ENCODE results near the gene KCTD17.
"Not testable (repeated sequence)": the region's sequence is repeated elsewhere in the genome, so short reads cannot be mapped to it uniquely, and the experiment has no call there.

KCTD17 gene

GRCh38 chr22:37070334-37070733 is 18.8 kb downstream of the KCTD17 start:
- Histone ChIP-seq H3K9me2 (replicated peaks; ENCODE audit: low read depth, low read length) (no peaks in the 10 kb centered on the region), H3K36me3 (ENCODE audit: insufficient read depth, low read length) (no peaks in the 10 kb centered on the region), H4K20me1 (ENCODE audit: insufficient read depth, low read length, poor library complexity, severe bottlenecking) (no peaks in the 10 kb centered on the region), H3K4me3 (ENCODE audit: low read length, poor library complexity, severe bottlenecking) (no peak overlapping the region), H3K27me3 (ENCODE audit: insufficient read depth, low read length, poor library complexity, severe bottlenecking) (no peaks in the 10 kb centered on the region), H3F3A (ENCODE audit: low read depth) (no peaks in the 10 kb centered on the region), H3K4me1 (ENCODE audit: insufficient read depth, low read length, poor library complexity, severe bottlenecking) (no peaks in the 10 kb centered on the region), H3K9me3 (ENCODE audit: insufficient read depth, low read depth, low read length) (no peaks in the 10 kb centered on the region), H2AFZ (ENCODE audit: low read length) (no peak overlapping the region), H3K79me2 (ENCODE audit: insufficient read depth, low read length) (no peaks in the 10 kb centered on the region), H3K4me2 (ENCODE audit: low read depth, low read length, poor library complexity, severe bottlenecking) (no peak overlapping the region), H3K9ac (ENCODE audit: low read depth, low read length, poor library complexity, severe bottlenecking) (no peak overlapping the region)
- TF ChIP-seq CTCF (conservative IDR thresholded peaks at IDR 0.05; ENCODE audit: low read length) (no peak), EZH2phosphoT487 (IDR thresholded peaks at IDR 0.05; ENCODE audit: borderline replicate concordance) (no peak)

GRCh38 chr22:37070744-37071143 is 19.2 kb downstream of the KCTD17 start:
- Histone ChIP-seq H3K9me3 (ENCODE audit: insufficient read depth, low read depth, low read length) (no peaks in the 10 kb centered on the region), H3K36me3 (ENCODE audit: insufficient read depth, low read length) (no peaks in the 10 kb centered on the region), H2AFZ (ENCODE audit: low read length) (no peak overlapping the region), H3K9ac (ENCODE audit: low read depth, low read length, poor library complexity, severe bottlenecking) (no peak overlapping the region), H3K4me3 (ENCODE audit: low read length, poor library complexity, severe bottlenecking) (no peak overlapping the region), H4K20me1 (ENCODE audit: insufficient read depth, low read length, poor library complexity, severe bottlenecking) (no peaks in the 10 kb centered on the region), H3F3A (ENCODE audit: low read depth) (no peaks in the 10 kb centered on the region), H3K4me1 (ENCODE audit: insufficient read depth, low read length, poor library complexity, severe bottlenecking) (no peaks in the 10 kb centered on the region), H3K9me2 (replicated peaks; ENCODE audit: low read depth, low read length) (no peaks in the 10 kb centered on the region), H3K4me2 (ENCODE audit: low read depth, low read length, poor library complexity, severe bottlenecking) (no peak overlapping the region), H3K27me3 (ENCODE audit: insufficient read depth, low read length, poor library complexity, severe bottlenecking) (no peaks in the 10 kb centered on the region), H3K79me2 (ENCODE audit: insufficient read depth, low read length) (no peaks in the 10 kb centered on the region)
- no peak for TF ChIP-seq CTCF (conservative IDR thresholded peaks at IDR 0.05; ENCODE audit: low read length)
- no peak for TF ChIP-seq EZH2phosphoT487 (IDR thresholded peaks at IDR 0.05; ENCODE audit: borderline replicate concordance)

- not testable (repeated sequence) for H2AFZ ChIP-seq (ENCODE audit: low read length); H3K36me3 ChIP-seq (ENCODE audit: insufficient read depth, low read length); H3K4me2 ChIP-seq (ENCODE audit: low read depth, low read length, poor library complexity, severe bottlenecking); H3K27me3 ChIP-seq (ENCODE audit: insufficient read depth, low read length, poor library complexity, severe bottlenecking); H3K4me3 ChIP-seq (ENCODE audit: low read length, poor library complexity, severe bottlenecking); H3K9me3 ChIP-seq (ENCODE audit: insufficient read depth, low read depth, low read length); H3K9ac ChIP-seq (ENCODE audit: low read depth, low read length, poor library complexity, severe bottlenecking); H3K4me1 ChIP-seq (ENCODE audit: insufficient read depth, low read length, poor library complexity, severe bottlenecking); H3K9me2 ChIP-seq (replicated peaks; ENCODE audit: low read depth, low read length); H3K79me2 ChIP-seq (ENCODE audit: insufficient read depth, low read length); H4K20me1 ChIP-seq (ENCODE audit: insufficient read depth, low read length, poor library complexity, severe bottlenecking); H3F3A ChIP-seq (ENCODE audit: low read depth)
Measured at GRCh38 chr22:37071850-37072592, 20.5 kb downstream of the KCTD17 start.

- Histone ChIP-seq H3K4me3 (ENCODE audit: low read length, poor library complexity, severe bottlenecking) (no peak overlapping the region), H3K4me1 (ENCODE audit: insufficient read depth, low read length, poor library complexity, severe bottlenecking) (no peaks in the 10 kb centered on the region), H3K79me2 (ENCODE audit: insufficient read depth, low read length) (no peaks in the 10 kb centered on the region), H2AFZ (ENCODE audit: low read length) (no peak overlapping the region), H3F3A (ENCODE audit: low read depth) (no peaks in the 10 kb centered on the region), H3K9me3 (ENCODE audit: insufficient read depth, low read depth, low read length) (no peaks in the 10 kb centered on the region), H3K4me2 (ENCODE audit: low read depth, low read length, poor library complexity, severe bottlenecking) (no peak overlapping the region), H3K9me2 (replicated peaks; ENCODE audit: low read depth, low read length) (no peaks in the 10 kb centered on the region), H3K27me3 (ENCODE audit: insufficient read depth, low read length, poor library complexity, severe bottlenecking) (no peaks in the 10 kb centered on the region), H4K20me1 (ENCODE audit: insufficient read depth, low read length, poor library complexity, severe bottlenecking) (no peaks in the 10 kb centered on the region), H3K36me3 (ENCODE audit: insufficient read depth, low read length) (no peaks in the 10 kb centered on the region), H3K9ac (ENCODE audit: low read depth, low read length, poor library complexity, severe bottlenecking) (no peak overlapping the region)
- TF ChIP-seq EZH2phosphoT487 (IDR thresholded peaks at IDR 0.05; ENCODE audit: borderline replicate concordance) (no peak), CTCF (conservative IDR thresholded peaks at IDR 0.05; ENCODE audit: low read length) (no peak)
Measured at GRCh38 chr22:37072673-37073072, 21.1 kb downstream of the KCTD17 start.

All from Loucy (cell line).